Muscle of arm (tissue), 12 donors: ENCODE measurements around the gene SLC25A6. TPM values are rescaled to one million over a fixed set of nuclear protein-coding genes. Genes with fewer than 3 reads are reported as not detected.
A peak's percentile ranks its signal among the peaks of the same experiment; 100 is the strongest.
"Not testable (repeated sequence)": the region's sequence is repeated elsewhere in the genome, so short reads cannot be mapped to it uniquely, and the experiment has no call there.

Experiments used
- DNase-seq: peaks from one replicate; pipeline ENCODE4 v3.0.0-alpha.2; 2013
- polyA plus RNA-seq, 12 donors: library from polyadenylated mRNA; unstranded; fragments of 120-200 nt; gene quantifications; one replicate each; pipeline ENCODE4 v1.2.1, GENCODE V29; 2013; ENCODE audit not compliant: insufficient read length in 12 of 12

Gene SLC25A6
- polyA plus RNA-seq, 12 donors, result 328 to 483 (median 427) TPM; not detected in 1

GRCh38 chrX:1393871-1394615 is 2.1 kb upstream of the SLC25A6 start:
- no peak for DNase-seq

DNA sequence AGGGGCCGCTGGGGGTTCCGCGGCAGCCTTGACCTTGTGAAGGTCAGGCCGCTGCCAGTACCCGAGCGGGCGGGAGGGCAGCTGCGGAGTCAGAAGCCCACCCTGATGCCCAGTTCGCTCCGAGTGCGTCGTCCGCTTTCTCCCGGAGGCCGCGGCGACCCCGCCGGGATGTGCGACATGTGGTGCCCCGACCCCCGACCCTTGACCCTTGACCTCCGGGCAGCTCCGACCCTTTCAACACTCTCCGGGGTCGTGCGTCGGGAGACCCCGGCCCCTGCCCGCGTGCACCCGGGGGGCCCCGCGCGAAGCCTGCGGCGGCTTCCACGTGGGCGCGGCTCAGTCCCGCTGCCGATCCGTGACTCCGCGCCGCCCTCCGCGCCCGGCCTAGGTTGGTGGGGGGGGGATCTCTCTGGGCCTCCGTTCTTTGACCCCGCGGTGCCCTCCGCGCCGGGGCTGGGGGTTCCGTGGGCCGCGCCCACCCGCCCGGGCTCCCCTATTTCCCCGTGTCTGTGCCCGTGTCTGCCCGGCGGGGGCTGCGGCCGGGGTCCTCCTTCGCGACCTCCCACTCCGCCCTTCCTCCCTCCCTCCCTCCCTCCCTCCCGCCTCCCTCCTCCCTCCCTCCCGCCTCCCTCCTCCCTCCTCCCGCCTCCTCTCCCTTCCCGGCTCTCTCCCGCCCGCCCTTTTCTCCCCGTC is 609 bp upstream of the SLC25A6 start:
- peak; percentile 76 for DNase-seq

- DNase-seq, result peak; percentile 95
These were observed 575 bp downstream of the SLC25A6 start for GRCh38 chrX:1391370-1391706.

GRCh38 chrX:1390621-1391369 is 1.1 kb downstream of the SLC25A6 start:
- DNase-seq, result no peak

- DNase-seq, result no peak
These were observed 2.0 kb downstream of the SLC25A6 start for GRCh38 chrX:1389993-1390285.

- DNase-seq, result no peak
These were observed 2.5 kb downstream of the SLC25A6 start for GRCh38 chrX:1389181-1389992.

GRCh38 chrX:1388651-1389050 is 3.3 kb downstream of the SLC25A6 start:
- no peak for DNase-seq

DNA sequence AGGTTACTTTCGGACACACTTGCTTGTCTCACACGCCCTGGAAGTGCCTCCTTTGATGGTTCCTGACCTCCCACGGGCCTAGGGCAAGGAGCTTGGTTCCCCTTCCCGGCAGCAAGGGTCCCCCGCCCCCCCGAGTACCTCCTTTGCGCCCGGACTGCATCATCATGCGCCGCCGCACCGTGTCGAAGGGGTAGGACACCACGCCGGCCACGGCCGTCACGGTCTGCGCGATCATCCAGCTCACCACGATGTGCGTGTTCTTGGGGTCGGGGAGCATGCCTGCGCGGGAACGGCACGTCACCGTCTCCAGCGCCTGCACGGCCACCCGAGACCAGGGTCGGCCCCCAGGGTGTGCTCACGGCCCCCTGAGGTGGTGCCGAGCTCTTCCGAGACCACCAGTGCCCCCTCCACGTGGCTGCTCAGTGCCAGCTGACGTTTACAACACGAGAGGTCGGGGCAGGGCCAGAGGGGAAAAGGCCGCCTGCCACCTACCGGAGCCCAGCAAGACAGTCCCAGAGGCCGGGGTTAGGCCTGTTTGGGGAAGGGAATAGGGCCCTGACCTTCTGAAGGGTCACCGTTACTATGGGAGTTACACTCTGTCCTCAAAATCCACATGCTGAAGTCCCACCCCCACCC is 4.7 kb downstream of the SLC25A6 start:
- DNase-seq, result no peak

- DNase-seq, result no peak
These were observed 5.4 kb downstream of the SLC25A6 start for GRCh38 chrX:1386338-1387127.

DNA sequence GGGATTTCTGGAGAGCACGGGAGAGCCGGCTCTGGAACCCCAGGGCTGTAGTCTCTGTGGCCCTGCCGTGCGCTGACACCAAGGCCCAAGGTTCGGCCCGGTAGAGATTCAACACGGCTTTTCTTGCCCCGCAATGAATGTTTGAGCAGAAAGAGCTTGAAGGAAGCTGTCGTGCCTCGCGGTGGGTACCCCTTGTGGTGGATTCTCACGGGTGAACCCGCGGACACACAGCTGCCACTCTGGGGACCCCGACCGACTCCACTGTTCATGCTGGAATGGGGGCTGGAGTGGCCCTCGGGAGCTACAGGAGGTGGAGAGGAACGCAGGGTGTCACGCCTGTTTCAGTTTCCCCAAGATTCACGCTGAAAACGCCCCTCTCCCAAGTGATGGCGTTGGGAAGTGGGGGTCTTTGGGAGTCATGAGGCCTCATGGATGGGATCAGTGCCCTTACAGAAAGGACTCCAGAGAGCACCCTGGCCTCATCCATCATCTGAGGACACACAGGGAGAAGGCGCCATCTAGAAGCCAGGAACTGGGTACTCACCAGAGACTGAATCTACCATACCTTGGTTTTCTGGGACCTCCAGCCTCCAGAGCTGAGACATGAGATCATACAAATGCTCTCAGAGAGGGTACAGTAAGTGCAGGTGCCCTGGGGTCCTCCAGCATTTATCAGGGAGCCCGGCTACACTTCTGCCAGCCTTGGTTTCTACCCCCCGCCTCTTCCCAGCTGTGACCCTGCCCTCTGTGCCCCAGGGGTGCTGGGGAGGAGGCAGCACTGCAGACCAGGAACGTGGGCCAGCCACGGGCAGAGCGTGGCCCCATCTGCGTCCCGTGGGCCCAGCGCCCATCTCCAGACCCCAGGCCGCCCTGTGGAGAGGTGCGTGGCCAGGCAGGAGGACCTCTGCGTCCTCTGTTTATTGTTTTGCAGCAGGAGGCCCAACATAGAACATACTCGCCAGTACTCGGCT is 6.4 kb downstream of the SLC25A6 start:
- DNase-seq, result no peak

- DNase-seq, result no peak
These were observed 7.2 kb downstream of the SLC25A6 start for GRCh38 chrX:1384658-1385252.

GRCh38 chrX:1380672-1381233 is 11.2 kb downstream of the SLC25A6 start:
- DNase-seq, result no peak

GRCh38 chrX:1378306-1378759 is 13.6 kb downstream of the SLC25A6 start:
- DNase-seq, result no peak

GRCh38 chrX:1368385-1368698 is 23.6 kb downstream of the SLC25A6 start:
- DNase-seq, result no peak

- DNase-seq, result not testable (repeated sequence)
These were observed 25.6 kb downstream of the SLC25A6 start for GRCh38 chrX:1366363-1366762.

GRCh38 chrX:1361910-1362309 is 30.0 kb downstream of the SLC25A6 start:
- no peak for DNase-seq

- no peak for DNase-seq
These were observed 30.6 kb downstream of the SLC25A6 start for GRCh38 chrX:1361275-1361674.

DNA sequence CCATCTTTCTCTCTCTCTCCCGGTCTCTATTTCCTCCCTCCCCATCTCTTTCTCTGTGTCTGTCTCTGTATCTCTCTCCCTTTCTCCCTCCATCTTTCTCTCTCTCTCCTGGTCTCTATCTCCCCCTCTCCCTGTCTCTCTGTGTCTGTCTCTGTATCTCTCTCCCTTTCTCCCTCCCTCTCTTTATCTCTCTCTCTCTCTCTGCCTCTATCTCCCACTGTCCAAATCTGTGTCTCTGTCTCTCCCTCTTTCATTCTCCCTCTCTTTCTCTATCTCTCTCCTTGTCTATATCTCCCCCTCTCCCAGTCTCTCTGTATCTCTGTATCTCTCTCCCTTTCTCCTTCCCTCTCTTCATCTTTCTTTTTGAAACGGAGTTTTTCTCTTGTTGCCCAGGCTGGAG is 31.7 kb downstream of the SLC25A6 start:
- DNase-seq, result no peak

GRCh38 chrX:1359477-1359873 is 32.4 kb downstream of the SLC25A6 start:
- no peak for DNase-seq
